Measurements from ENCODE around the gene TM6SF1. TPM values are rescaled to one million over a fixed set of nuclear protein-coding genes. Genes with fewer than 3 reads are reported as not detected.
A peak's percentile ranks its signal among the peaks of the same experiment; 100 is the strongest.

Gene TM6SF1
- 0.07 and 0.11 TPM in 2 replicates for polyA plus RNA-seq (2013)

GRCh38 chr15:83106994-83107840 lies at the start of gene TM6SF1:
Gene TM6SF1 (plus strand): TSS chr15:83107645. CDS start chr15:83107681, 36 bp downstream.
- Histone ChIP-seq H3K14ac (ENCODE audit: low read length) (peak within 1 kb of the TSS; percentile 22), H3K79me2 (ENCODE audit: control insufficient read depth, insufficient read depth, low read length, poor library complexity) (no peaks in the 10 kb centered on the region), H3K36me3 (ENCODE audit: control insufficient read depth in 1 of 2, insufficient read depth in 2 of 2, low read length in 2 of 2) (no peaks in the 10 kb centered on the region), H4K91ac (ENCODE audit: low read depth, low read length) (no peak within 1 kb of the TSS), H2AK5ac (ENCODE audit: low read length) (no peak within 1 kb of the TSS), H4K12ac (ENCODE audit: low read depth, low read length) (no peak within 1 kb of the TSS), H3K18ac (ENCODE audit: low read length) (no peak within 1 kb of the TSS), H3K23ac (ENCODE audit: low read length) (no peak within 1 kb of the TSS), H2BK12ac (ENCODE audit: low read length) (no peak within 1 kb of the TSS), H3K4ac (ENCODE audit: low read depth, low read length) (no peak within 1 kb of the TSS), H3K79me1 (ENCODE audit: low read length) (no peaks in the 10 kb centered on the region), H4K8ac (ENCODE audit: low read depth, low read length) (peak within 1 kb of the TSS; percentile 14), H2BK120ac (ENCODE audit: insufficient read depth, low read length, poor library complexity) (no peak within 1 kb of the TSS), H2BK5ac (ENCODE audit: low read depth, low read length, poor library complexity) (no peak within 1 kb of the TSS), H3K4me2 (ENCODE audit: low read length) (peak within 1 kb of the TSS; percentile 82), H3K9ac (ENCODE audit: low read length) (no peak within 1 kb of the TSS), H3K9me3 (ENCODE audit: insufficient read depth, low read depth, low read length) (peaks cover 4% of the 10 kb centered on the region), H3K4me1 (ENCODE audit: control insufficient read depth in 1 of 2, insufficient read depth in 2 of 2, low read length in 2 of 2) (peaks cover 8 to 10% of the 10 kb centered on the region in 2 experiments), H3K4me3 (ENCODE audit: low read depth, low read length) (peak within 1 kb of the TSS; percentile 65), H3K27me3 (ENCODE audit: insufficient read depth, low read length) (peaks cover 23% of the 10 kb centered on the region), H3K27ac (ENCODE audit: low read depth, low read length) (no peak within 1 kb of the TSS), H2AFZ (ENCODE audit: insufficient read depth, low read length, poor library complexity) (peak within 1 kb of the TSS; percentile 61)
- no CpG with 5 or more reads among the region's 97 CpGs for WGBS (ENCODE audit: extremely low coverage, insufficient coverage, insufficient read length)
- DNase-seq, result peak in 1 of 2 donors; percentile 14

- Histone ChIP-seq H3K79me1 (ENCODE audit: low read length) (no peaks in the 10 kb centered on the region), H3K4ac (ENCODE audit: low read depth, low read length) (no peak overlapping the region), H3K18ac (ENCODE audit: low read length) (no peak overlapping the region), H3K27me3 (ENCODE audit: insufficient read depth, low read length) (no peaks in the 10 kb centered on the region), H2AFZ (ENCODE audit: insufficient read depth, low read length, poor library complexity) (no peak overlapping the region), H3K9me3 (ENCODE audit: insufficient read depth, low read depth, low read length) (no peaks in the 10 kb centered on the region), H4K91ac (ENCODE audit: low read depth, low read length) (no peak overlapping the region), H2BK12ac (ENCODE audit: low read length) (no peak overlapping the region), H3K36me3 (ENCODE audit: control insufficient read depth in 1 of 2, insufficient read depth in 2 of 2, low read length in 2 of 2) (peaks cover 9 to 12% of the 10 kb centered on the region in 2 experiments), H3K27ac (ENCODE audit: low read depth, low read length) (no peak overlapping the region), H4K8ac (ENCODE audit: low read depth, low read length) (no peak overlapping the region), H2AK5ac (ENCODE audit: low read length) (no peak overlapping the region), H3K4me2 (ENCODE audit: low read length) (no peak overlapping the region), H2BK5ac (ENCODE audit: low read depth, low read length, poor library complexity) (no peak overlapping the region), H3K4me1 (ENCODE audit: control insufficient read depth in 1 of 2, insufficient read depth in 2 of 2, low read length in 2 of 2) (peaks cover 0 to 2% of the 10 kb centered on the region in 2 experiments), H3K9ac (ENCODE audit: low read length) (no peak overlapping the region), H3K14ac (ENCODE audit: low read length) (no peak overlapping the region), H3K23ac (ENCODE audit: low read length) (no peak overlapping the region), H4K12ac (ENCODE audit: low read depth, low read length) (no peak overlapping the region), H3K4me3 (ENCODE audit: low read depth, low read length) (no peak overlapping the region), H2BK120ac (ENCODE audit: insufficient read depth, low read length, poor library complexity) (no peak overlapping the region), H3K79me2 (ENCODE audit: control insufficient read depth, insufficient read depth, low read length, poor library complexity) (no peaks in the 10 kb centered on the region)
- WGBS (ENCODE audit: extremely low coverage, insufficient coverage, insufficient read length), result no CpG with 5 or more reads among the region's 7 CpGs
- no peak for DNase-seq
These were observed 49.6 kb upstream of the TM6SF1 start for GRCh38 chr15:83057696-83058376.

GRCh38 chr15:83061680-83062079 lies 45.8 kb upstream of the TM6SF1 start:
- no peak overlapping the region for H3K23ac ChIP-seq (ENCODE audit: low read length)
- peaks cover 0 to 4% of the 10 kb centered on the region in 2 experiments for H3K4me1 ChIP-seq (ENCODE audit: control insufficient read depth in 1 of 2, insufficient read depth in 2 of 2, low read length in 2 of 2)
- H3K79me1 ChIP-seq (ENCODE audit: low read length), result peaks cover 4% of the 10 kb centered on the region
- no peak overlapping the region for H3K4me3 ChIP-seq (ENCODE audit: low read depth, low read length)
- no peak overlapping the region for H4K8ac ChIP-seq (ENCODE audit: low read depth, low read length)
- H4K12ac ChIP-seq (ENCODE audit: low read depth, low read length), result no peak overlapping the region
- no peak overlapping the region for H3K9ac ChIP-seq (ENCODE audit: low read length)
- H3K14ac ChIP-seq (ENCODE audit: low read length), result no peak overlapping the region
- WGBS (ENCODE audit: extremely low coverage, insufficient coverage, insufficient read length), result no CpG with 5 or more reads among the region's 2 CpGs
- peak overlapping the region; percentile 7 for H3K18ac ChIP-seq (ENCODE audit: low read length)
- peak; percentile 32 to 75 for DNase-seq
- no peak overlapping the region for H2AFZ ChIP-seq (ENCODE audit: insufficient read depth, low read length, poor library complexity)
- H2BK120ac ChIP-seq (ENCODE audit: insufficient read depth, low read length, poor library complexity), result no peak overlapping the region
- H3K4me2 ChIP-seq (ENCODE audit: low read length), result no peak overlapping the region
- H3K9me3 ChIP-seq (ENCODE audit: insufficient read depth, low read depth, low read length), result no peaks in the 10 kb centered on the region
- peak overlapping the region; percentile 34 for H3K4ac ChIP-seq (ENCODE audit: low read depth, low read length)
- H2BK5ac ChIP-seq (ENCODE audit: low read depth, low read length, poor library complexity), result no peak overlapping the region
- H3K27me3 ChIP-seq (ENCODE audit: insufficient read depth, low read length), result no peaks in the 10 kb centered on the region
- H4K91ac ChIP-seq (ENCODE audit: low read depth, low read length), result no peak overlapping the region
- H2AK5ac ChIP-seq (ENCODE audit: low read length), result no peak overlapping the region
- H3K79me2 ChIP-seq (ENCODE audit: control insufficient read depth, insufficient read depth, low read length, poor library complexity), result peaks cover 6% of the 10 kb centered on the region
- H3K27ac ChIP-seq (ENCODE audit: low read depth, low read length), result no peak overlapping the region
- no peak overlapping the region for H2BK12ac ChIP-seq (ENCODE audit: low read length)
- H3K36me3 ChIP-seq (ENCODE audit: control insufficient read depth in 1 of 2, insufficient read depth in 2 of 2, low read length in 2 of 2), result peaks cover 0 to 2% of the 10 kb centered on the region in 2 experiments

GRCh38 chr15:83062768-83063180 lies 44.7 kb upstream of the TM6SF1 start:
- DNase-seq, result peak in 1 of 2 donors; percentile 14
- H3K79me2 ChIP-seq (ENCODE audit: control insufficient read depth, insufficient read depth, low read length, poor library complexity), result peaks cover 9% of the 10 kb centered on the region

More at GRCh38 chr15:83062768-83063180, 44.7 kb upstream of the TM6SF1 start:
- H3K4me1 ChIP-seq (ENCODE audit: control insufficient read depth in 1 of 2, insufficient read depth in 2 of 2, low read length in 2 of 2), result peaks cover 3 to 8% of the 10 kb centered on the region in 2 experiments
- no peak overlapping the region for H2BK5ac ChIP-seq (ENCODE audit: low read depth, low read length, poor library complexity)
- H2AK5ac ChIP-seq (ENCODE audit: low read length), result no peak overlapping the region
- no CpG with 5 or more reads among the region's 3 CpGs for WGBS (ENCODE audit: extremely low coverage, insufficient coverage, insufficient read length)
- peaks cover 0 to 2% of the 10 kb centered on the region in 2 experiments for H3K36me3 ChIP-seq (ENCODE audit: control insufficient read depth in 1 of 2, insufficient read depth in 2 of 2, low read length in 2 of 2)
- no peak overlapping the region for H2AFZ ChIP-seq (ENCODE audit: insufficient read depth, low read length, poor library complexity)
- H4K91ac ChIP-seq (ENCODE audit: low read depth, low read length), result no peak overlapping the region
- no peaks in the 10 kb centered on the region for H3K27me3 ChIP-seq (ENCODE audit: insufficient read depth, low read length)
- no peak overlapping the region for H4K12ac ChIP-seq (ENCODE audit: low read depth, low read length)
- H2BK12ac ChIP-seq (ENCODE audit: low read length), result no peak overlapping the region
- H4K8ac ChIP-seq (ENCODE audit: low read depth, low read length), result no peak overlapping the region
- H3K9ac ChIP-seq (ENCODE audit: low read length), result no peak overlapping the region
- no peak overlapping the region for H3K4me3 ChIP-seq (ENCODE audit: low read depth, low read length)
- H3K18ac ChIP-seq (ENCODE audit: low read length), result no peak overlapping the region
- no peak overlapping the region for H3K14ac ChIP-seq (ENCODE audit: low read length)
- H3K27ac ChIP-seq (ENCODE audit: low read depth, low read length), result no peak overlapping the region
- H3K79me1 ChIP-seq (ENCODE audit: low read length), result peaks cover 12% of the 10 kb centered on the region
- H3K9me3 ChIP-seq (ENCODE audit: insufficient read depth, low read depth, low read length), result no peaks in the 10 kb centered on the region
- no peak overlapping the region for H3K23ac ChIP-seq (ENCODE audit: low read length)
- no peak overlapping the region for H3K4me2 ChIP-seq (ENCODE audit: low read length)
- no peak overlapping the region for H2BK120ac ChIP-seq (ENCODE audit: insufficient read depth, low read length, poor library complexity)
- no peak overlapping the region for H3K4ac ChIP-seq (ENCODE audit: low read depth, low read length)

Data from trophoblast cell (in vitro differentiated cells and primary cell).